Sigmoid colon (tissue), 4 donors: Measurements from ENCODE around the gene TAT.

Experiments used
- CTCF ChIP-seq, 4 experiments: fragments of 450-650 bp in 3 of 4; fragments of 200-600 bp in 1 of 4; IDR thresholded peaks; one replicate each; pipeline ENCODE4 v1.5.1; 2016 to 2019; ENCODE audit warnings: antibody characterized with exemption in 4 of 4, mild to moderate bottlenecking in 3 of 4, moderate library complexity in 2 of 4
- EP300 ChIP-seq, 4 donors: sonication (generic); formaldehyde crosslinking; IDR thresholded peaks; one replicate each; pipeline ENCODE4 v1.6.1; 2017; ENCODE audit warnings: antibody characterized with exemption in 4 of 4
- POLR2A ChIP-seq, 2 donors: fragments of 450-650 bp; IDR thresholded peaks; one replicate each; pipeline ENCODE4 v1.6.1; 2016; ENCODE audit warnings: antibody characterized with exemption in 2 of 2, mild to moderate bottlenecking in 2 of 2, moderate library complexity in 2 of 2
- POLR2AphosphoS5 ChIP-seq, 4 donors: sonication (generic); formaldehyde crosslinking; IDR thresholded peaks; one replicate each; pipeline ENCODE4 v1.6.1; 2017; ENCODE audit warnings: antibody characterized with exemption in 4 of 4

- TF ChIP-seq CTCF (IDR thresholded peaks at IDR 0.05) = no peak
- no peak for TF ChIP-seq POLR2AphosphoS5 (IDR thresholded peaks at IDR 0.05)
- no peak for TF ChIP-seq EP300 (IDR thresholded peaks at IDR 0.05)
- TF ChIP-seq POLR2A (IDR thresholded peaks at IDR 0.05) = no peak
These were observed 14.3 kb downstream of the TAT start for GRCh38 chr16:71562552-71562951.
